Lung (tissue), 12 donors: ENCODE data around the gene LOXL1. TPM values are rescaled to one million over a fixed set of nuclear protein-coding genes. Genes with fewer than 3 reads are reported as not detected.

Source experiments
- ATAC-seq: fragments of 200-7000 bp; cut with Tn5 transposase; one replicate; pipeline ENCODE4 v1.9.1; 2020; ENCODE audit warnings: moderate number of reproducible peaks; ENCODE audit not compliant: insufficient read depth, low FRiP score
- DNase-seq, 3 donors: peaks; one replicate each; pipeline ENCODE4 v3.0.0-alpha.2; 2013 to 2017
- H3K27ac ChIP-seq, 2 donors: one replicate each; pipeline ENCODE4 v1.5.1; 2013; ENCODE audit warnings: mild to moderate bottlenecking in 2 of 2, moderate library complexity in 2 of 2, control low read depth in 1 of 2, inconsistent platforms in 1 of 2, low read depth in 1 of 2, low read length in 1 of 2
- H3K27me3 ChIP-seq, 3 donors: one replicate each; pipeline ENCODE4 v1.5.1; 2013; ENCODE audit warnings: low read length in 2 of 3; ENCODE audit not compliant: control insufficient read depth in 3 of 3, insufficient read depth in 3 of 3
- H3K36me3 ChIP-seq, 4 donors: one replicate each; pipeline ENCODE4 v1.5.1; 2013; ENCODE audit warnings: low read length in 4 of 4, mild to moderate bottlenecking in 1 of 4, moderate library complexity in 1 of 4; ENCODE audit not compliant: control insufficient read depth in 4 of 4, insufficient read depth in 4 of 4
- H3K4me1 ChIP-seq, 5 donors: one replicate each; pipeline ENCODE4 v1.5.1; 2013; ENCODE audit warnings: low read length in 5 of 5, mild to moderate bottlenecking in 2 of 5, moderate library complexity in 1 of 5; ENCODE audit not compliant: control insufficient read depth in 5 of 5, insufficient read depth in 5 of 5
- H3K4me3 ChIP-seq: one replicate; pipeline ENCODE4 v1.5.1; 2013; ENCODE audit warnings: mild to moderate bottlenecking, control low read depth, moderate library complexity
- H3K9ac ChIP-seq, 2 donors: one replicate each; pipeline ENCODE4 v1.5.1; 2013; ENCODE audit warnings: low read length in 2 of 2, control low read depth in 1 of 2; ENCODE audit not compliant: insufficient read depth in 1 of 2
- H3K9me3 ChIP-seq, 4 donors: one replicate each; pipeline ENCODE4 v1.5.1; 2013; ENCODE audit warnings: low read length in 3 of 4, mild to moderate bottlenecking in 1 of 4, moderate library complexity in 1 of 4; ENCODE audit not compliant: control insufficient read depth in 4 of 4, insufficient read depth in 3 of 4
- WGBS, 2 donors: extraction: QIAGEN DNeasy Blood & Tissue Kit; methylation state at CpG; one replicate each; pipeline ENCODE4 v1.1.7; 2013; 5-methylcytosine and 5-hydroxymethylcytosine counted together
- polyA plus RNA-seq, 2 donors: library from polyadenylated mRNA; stranded (reverse); fragments of 200-250 nt; gene quantifications; one replicate each; pipeline ENCODE4 v1.2.1, GENCODE V29; 2013
- total RNA-seq, 2 donors: library from RNA; depleted of rRNA in 1 of 2; stranded (reverse); fragments of >200 nt in 1 of 2; gene quantifications; one replicate each; pipeline ENCODE4 v1.2.1, GENCODE V29; 2014 to 2021
- TF ChIP-seq, protein P1 (sequence below): IDR thresholded peaks from 2 replicates; pipeline ENCODE4 v1.5.1; 2012; ENCODE audit warnings: mild to moderate bottlenecking; ENCODE audit errors: control extremely low read depth, extremely low read depth
- donor health status: control.
- donor health status: control.
- donor health status: Bipolar disorder and iron deficiency.
- donor health status: healthy.
- donor health status: DM: yes; HTN: yes; CAD: no.

LOXL1 gene
- total and polyA plus RNA-seq, 4 donors = 9.4 to 25.3 (median 14.3) TPM

DNA sequence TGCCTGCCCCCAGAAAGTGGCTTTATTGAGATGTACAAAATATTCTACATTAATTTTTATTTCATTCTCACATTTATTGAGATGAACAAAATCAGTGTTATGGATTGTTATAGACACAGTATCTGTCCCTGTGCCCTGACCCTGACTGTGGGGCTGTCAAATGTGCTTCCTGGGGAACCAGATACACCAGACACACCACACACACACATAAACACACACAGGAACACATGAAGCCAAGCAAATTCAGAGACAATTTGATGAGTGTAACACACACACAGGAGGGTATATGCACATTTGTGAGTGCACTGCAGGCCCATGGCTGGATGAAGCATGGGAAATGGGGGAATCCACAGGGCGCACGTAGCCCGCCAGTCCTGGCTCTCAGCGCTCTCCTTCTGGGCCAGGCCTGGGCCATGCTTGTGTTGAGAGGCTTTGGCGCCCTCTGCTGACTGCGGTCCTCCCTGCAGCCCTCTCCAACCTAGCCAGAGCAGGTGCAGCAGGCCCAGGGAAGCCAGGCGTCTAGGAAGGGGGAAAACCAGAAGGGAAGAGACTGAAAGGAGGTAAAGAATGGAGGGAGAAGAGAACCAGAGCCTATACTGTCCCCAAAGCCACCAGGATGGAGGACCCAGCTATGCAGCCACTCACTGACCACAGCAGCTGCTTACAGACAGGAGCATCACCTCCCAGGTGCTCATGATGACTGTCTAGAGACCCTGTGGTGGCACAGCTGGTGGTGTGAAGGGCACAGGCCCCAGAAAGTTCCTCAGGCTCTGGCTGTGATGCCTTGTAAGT, 18.0 kb upstream of the LOXL1 start:
- 15 to 17% methylated on average over 7 of the region's 7 CpGs for WGBS, 2 donors
- Histone ChIP-seq H3K9me3 (no peaks in the 10 kb centered on the region), H3K4me3 (no peak overlapping the region), H3K9ac (no peak overlapping the region), H3K27me3 (no peaks in the 10 kb centered on the region), H3K27ac (no peak overlapping the region), H3K36me3 (no peaks in the 10 kb centered on the region), H3K4me1 (peaks cover 0 to 2% (median 0%) of the 10 kb centered on the region in 5 donors)
- TF ChIP-seq, protein P1, sequence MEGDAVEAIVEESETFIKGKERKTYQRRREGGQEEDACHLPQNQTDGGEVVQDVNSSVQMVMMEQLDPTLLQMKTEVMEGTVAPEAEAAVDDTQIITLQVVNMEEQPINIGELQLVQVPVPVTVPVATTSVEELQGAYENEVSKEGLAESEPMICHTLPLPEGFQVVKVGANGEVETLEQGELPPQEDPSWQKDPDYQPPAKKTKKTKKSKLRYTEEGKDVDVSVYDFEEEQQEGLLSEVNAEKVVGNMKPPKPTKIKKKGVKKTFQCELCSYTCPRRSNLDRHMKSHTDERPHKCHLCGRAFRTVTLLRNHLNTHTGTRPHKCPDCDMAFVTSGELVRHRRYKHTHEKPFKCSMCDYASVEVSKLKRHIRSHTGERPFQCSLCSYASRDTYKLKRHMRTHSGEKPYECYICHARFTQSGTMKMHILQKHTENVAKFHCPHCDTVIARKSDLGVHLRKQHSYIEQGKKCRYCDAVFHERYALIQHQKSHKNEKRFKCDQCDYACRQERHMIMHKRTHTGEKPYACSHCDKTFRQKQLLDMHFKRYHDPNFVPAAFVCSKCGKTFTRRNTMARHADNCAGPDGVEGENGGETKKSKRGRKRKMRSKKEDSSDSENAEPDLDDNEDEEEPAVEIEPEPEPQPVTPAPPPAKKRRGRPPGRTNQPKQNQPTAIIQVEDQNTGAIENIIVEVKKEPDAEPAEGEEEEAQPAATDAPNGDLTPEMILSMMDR = peak; percentile 70
- DNase-seq (peak; percentile 80 to 86 (median 84)), ATAC-seq (peak; percentile 92)

DNA sequence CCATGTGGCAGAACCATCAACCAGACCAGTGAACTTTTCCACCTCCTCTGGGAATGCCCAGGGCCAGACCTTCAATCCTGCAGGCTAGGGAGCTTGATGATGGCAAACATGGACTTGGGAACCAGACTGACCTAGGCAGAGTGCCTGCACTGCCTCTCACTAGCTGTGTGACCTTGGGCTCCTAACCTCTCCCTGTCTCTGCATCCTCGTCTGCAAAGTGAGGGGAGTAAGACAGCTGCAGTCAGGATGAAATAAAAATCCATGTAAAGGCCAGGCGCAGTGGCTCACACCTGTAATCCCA, 17.5 kb upstream of the LOXL1 start:
- peaks cover 0 to 2% (median 0%) of the 10 kb centered on the region in 5 donors for H3K4me1 ChIP-seq
- no peak overlapping the region for H3K9ac ChIP-seq
- H3K36me3 ChIP-seq = no peaks in the 10 kb centered on the region
- 94 to 95% methylated on average over 2 of the region's 2 CpGs for WGBS, 2 donors
- no peaks in the 10 kb centered on the region for H3K27me3 ChIP-seq
- DNase-seq = no peak
- H3K27ac ChIP-seq = no peak overlapping the region
- no peaks in the 10 kb centered on the region for H3K9me3 ChIP-seq
- no peak overlapping the region for H3K4me3 ChIP-seq
- ATAC-seq = no peak
- TF ChIP-seq, protein P1 = no peak

DNA sequence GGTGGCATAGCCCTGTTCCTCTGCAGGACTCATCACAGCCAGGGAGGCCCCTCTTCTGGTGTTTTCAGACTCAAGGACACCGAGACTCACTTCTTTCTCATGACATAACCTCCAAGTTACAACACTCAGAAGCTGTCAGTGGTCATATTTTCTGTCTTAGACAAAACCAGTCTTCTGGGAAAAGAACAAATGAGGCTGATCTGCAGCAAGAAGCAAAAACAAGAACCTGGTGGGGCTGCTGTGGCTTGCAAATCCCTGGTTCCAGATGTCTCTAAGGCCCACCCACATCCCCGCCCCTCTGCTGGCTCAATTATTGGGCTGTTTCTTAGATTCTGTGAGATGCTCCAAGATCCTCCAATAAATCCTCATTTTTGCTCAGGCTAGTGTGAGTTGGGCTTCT, 16.6 kb upstream of the LOXL1 start:
- WGBS, 2 donors = 75 to 82% methylated on average over 2 of the region's 2 CpGs
- H3K27me3 ChIP-seq = no peaks in the 10 kb centered on the region

More for the DNA sequence above, 16.6 kb upstream of the LOXL1 start:
- no peaks in the 10 kb centered on the region for H3K36me3 ChIP-seq
- no peak for DNase-seq
- H3K4me1 ChIP-seq = peaks cover 0 to 2% (median 0%) of the 10 kb centered on the region in 5 donors
- no peak overlapping the region for H3K9ac ChIP-seq
- H3K9me3 ChIP-seq = no peaks in the 10 kb centered on the region
- ATAC-seq = no peak
- no peak overlapping the region for H3K27ac ChIP-seq
- H3K4me3 ChIP-seq = no peak overlapping the region
- TF ChIP-seq, protein P1 = no peak
